ENCODE data around the gene ATP10B.

ATP10B gene

DNA sequence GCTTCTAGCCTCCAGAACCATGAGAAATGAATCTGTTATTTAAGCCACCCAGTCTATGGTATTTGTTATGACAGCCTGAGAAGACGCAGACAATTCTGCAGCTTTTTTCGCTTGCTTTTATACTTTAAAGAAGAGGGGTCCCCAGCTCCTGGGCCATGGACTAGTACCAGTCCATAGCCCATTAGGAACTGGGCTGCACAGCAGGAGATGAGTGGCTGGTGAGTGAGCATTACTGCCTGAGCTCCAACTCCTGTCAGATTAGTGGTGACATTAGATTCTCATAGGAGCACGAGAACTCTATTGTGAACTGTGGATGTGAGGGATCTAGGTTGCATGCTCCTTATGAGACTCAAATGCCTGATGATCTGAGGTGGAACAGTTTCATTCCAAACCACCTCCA, 278.7 kb downstream of the ATP10B start:
- Histone ChIP-seq H3K9me3 (ENCODE audit: insufficient read depth, low read length) (no peaks in the 10 kb centered on the region), H3K4me1 (ENCODE audit: insufficient read depth, insufficient read length) (no peaks in the 10 kb centered on the region), H3K9ac (ENCODE audit: insufficient read length, low read depth) (no peak overlapping the region), H3K4me3 (ENCODE audit: insufficient read length, low read depth) (no peak overlapping the region), H3K36me3 (ENCODE audit: insufficient read depth, insufficient read length, low read length) (no peaks in the 10 kb centered on the region), H3K27me3 (ENCODE audit: insufficient read depth, insufficient read length) (no peaks in the 10 kb centered on the region)
- DNase-seq (ENCODE audit: low read depth, low spot score) = no peak
- TF ChIP-seq YY1 (IDR thresholded peaks at IDR 0.05; ENCODE audit: insufficient read depth, insufficient read length) = no peak
- TF ChIP-seq ZNF274 (IDR thresholded peaks at IDR 0.05; ENCODE audit: low read depth, low read length) = no peak
- TF ChIP-seq SUZ12 (IDR thresholded peaks at IDR 0.05; ENCODE audit: extremely low read depth, insufficient read depth, insufficient read length) = no peak

DNA sequence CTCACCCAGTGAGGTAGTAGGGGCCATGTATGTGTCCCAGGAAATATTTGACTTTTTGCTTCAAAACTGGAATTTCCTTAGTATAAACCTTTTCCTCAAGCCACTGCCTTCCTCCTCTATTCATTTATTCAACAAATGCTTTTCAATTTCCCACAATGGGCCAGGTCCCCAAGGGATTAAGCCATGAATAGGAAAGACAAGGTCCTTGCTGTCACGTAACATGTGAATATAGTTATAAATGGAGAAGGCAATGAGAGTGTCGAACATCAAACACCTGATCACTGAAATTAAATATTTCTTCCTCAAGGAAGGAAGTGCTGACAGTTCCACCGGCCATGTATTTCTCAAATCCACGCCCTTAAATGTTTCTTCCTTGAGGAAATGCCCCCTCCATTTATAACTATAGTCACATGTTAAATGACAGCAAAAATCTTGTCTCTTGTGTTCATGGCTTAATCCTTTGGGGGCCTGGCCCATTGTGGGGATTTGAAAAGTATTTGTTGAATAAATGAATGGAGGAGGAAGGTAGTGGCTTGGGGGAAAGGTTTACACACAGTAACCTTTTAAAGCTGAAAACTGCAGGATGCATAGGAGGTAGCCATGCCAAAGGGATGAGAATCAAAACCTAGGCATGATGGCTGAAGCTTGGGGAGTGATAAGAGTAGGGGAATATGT, 284.8 kb downstream of the ATP10B start:
- DNase-seq (ENCODE audit: low read depth, low spot score) = no peak
- no peaks in the 10 kb centered on the region for H3K9me3 ChIP-seq (ENCODE audit: insufficient read depth, low read length)
- no peak for TF ChIP-seq YY1 (IDR thresholded peaks at IDR 0.05; ENCODE audit: insufficient read depth, insufficient read length)
- no peak for TF ChIP-seq SUZ12 (IDR thresholded peaks at IDR 0.05; ENCODE audit: extremely low read depth, insufficient read depth, insufficient read length)
- TF ChIP-seq ZNF274 (IDR thresholded peaks at IDR 0.05; ENCODE audit: low read depth, low read length) = no peak
- H3K4me3 ChIP-seq (ENCODE audit: insufficient read length, low read depth) = no peak overlapping the region
- no peak overlapping the region for H3K9ac ChIP-seq (ENCODE audit: insufficient read length, low read depth)
- H3K36me3 ChIP-seq (ENCODE audit: insufficient read depth, insufficient read length, low read length) = no peaks in the 10 kb centered on the region
- no peaks in the 10 kb centered on the region for H3K4me1 ChIP-seq (ENCODE audit: insufficient read depth, insufficient read length)
- H3K27me3 ChIP-seq (ENCODE audit: insufficient read depth, insufficient read length) = no peaks in the 10 kb centered on the region

DNA sequence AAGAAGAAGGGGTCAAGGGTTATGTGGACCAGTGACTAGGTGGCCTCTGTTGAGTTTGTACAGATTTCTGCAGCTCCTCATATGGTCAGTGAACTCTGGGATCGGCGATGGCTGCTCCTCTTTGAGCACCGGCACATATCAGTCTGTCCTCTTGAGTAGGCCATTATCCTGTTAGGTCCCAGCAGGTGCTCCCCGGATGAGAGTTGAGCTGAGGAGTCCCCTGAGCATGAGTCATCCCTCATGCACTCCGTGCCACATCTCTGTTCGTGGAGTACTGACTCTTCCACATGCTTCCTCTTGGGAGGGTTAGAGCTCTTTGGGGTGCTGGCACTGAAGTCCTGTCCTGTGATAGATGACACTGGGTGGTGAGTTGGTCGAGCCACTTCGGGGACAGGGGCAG, 286.6 kb downstream of the ATP10B start:
- Histone ChIP-seq H3K27me3 (ENCODE audit: insufficient read depth, insufficient read length) (no peaks in the 10 kb centered on the region), H3K36me3 (ENCODE audit: insufficient read depth, insufficient read length, low read length) (no peaks in the 10 kb centered on the region), H3K9me3 (ENCODE audit: insufficient read depth, low read length) (no peaks in the 10 kb centered on the region), H3K4me1 (ENCODE audit: insufficient read depth, insufficient read length) (no peaks in the 10 kb centered on the region), H3K4me3 (ENCODE audit: insufficient read length, low read depth) (no peak overlapping the region), H3K9ac (ENCODE audit: insufficient read length, low read depth) (no peak overlapping the region)
- no peak for TF ChIP-seq YY1 (IDR thresholded peaks at IDR 0.05; ENCODE audit: insufficient read depth, insufficient read length)
- TF ChIP-seq SUZ12 (IDR thresholded peaks at IDR 0.05; ENCODE audit: extremely low read depth, insufficient read depth, insufficient read length) = no peak
- no peak for TF ChIP-seq ZNF274 (IDR thresholded peaks at IDR 0.05; ENCODE audit: low read depth, low read length)
- no peak for DNase-seq (ENCODE audit: low read depth, low spot score)

DNA sequence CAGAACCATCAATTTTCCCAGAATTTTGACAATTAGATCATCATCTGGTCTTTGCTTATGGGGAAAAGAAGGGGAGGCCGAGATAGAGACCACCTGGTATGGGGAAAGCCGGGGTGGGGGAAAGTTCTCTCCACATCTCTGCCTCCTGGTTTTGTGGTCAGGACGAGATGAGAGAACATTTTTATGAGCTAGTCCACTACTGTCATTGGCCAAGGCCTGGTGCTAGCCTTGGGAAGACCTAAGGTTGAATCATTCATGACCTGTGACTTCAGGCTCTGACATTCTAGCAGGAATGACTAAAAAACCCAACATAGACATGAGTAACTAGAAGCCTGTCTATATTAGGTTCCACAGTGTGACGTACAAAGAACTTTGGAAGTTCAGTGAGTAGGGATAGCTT, 295.2 kb downstream of the ATP10B start:
- DNase-seq (ENCODE audit: low read depth, low spot score) = no peak
- H3K9me3 ChIP-seq (ENCODE audit: insufficient read depth, low read length) = no peaks in the 10 kb centered on the region
- TF ChIP-seq YY1 (IDR thresholded peaks at IDR 0.05; ENCODE audit: insufficient read depth, insufficient read length) (no peak), ZNF274 (IDR thresholded peaks at IDR 0.05; ENCODE audit: low read depth, low read length) (no peak), SUZ12 (IDR thresholded peaks at IDR 0.05; ENCODE audit: extremely low read depth, insufficient read depth, insufficient read length) (no peak)
- H3K27me3 ChIP-seq (ENCODE audit: insufficient read depth, insufficient read length) = no peaks in the 10 kb centered on the region
- no peak overlapping the region for H3K9ac ChIP-seq (ENCODE audit: insufficient read length, low read depth)
- H3K4me1 ChIP-seq (ENCODE audit: insufficient read depth, insufficient read length) = no peaks in the 10 kb centered on the region
- no peak overlapping the region for H3K4me3 ChIP-seq (ENCODE audit: insufficient read length, low read depth)
- no peaks in the 10 kb centered on the region for H3K36me3 ChIP-seq (ENCODE audit: insufficient read depth, insufficient read length, low read length)

DNA sequence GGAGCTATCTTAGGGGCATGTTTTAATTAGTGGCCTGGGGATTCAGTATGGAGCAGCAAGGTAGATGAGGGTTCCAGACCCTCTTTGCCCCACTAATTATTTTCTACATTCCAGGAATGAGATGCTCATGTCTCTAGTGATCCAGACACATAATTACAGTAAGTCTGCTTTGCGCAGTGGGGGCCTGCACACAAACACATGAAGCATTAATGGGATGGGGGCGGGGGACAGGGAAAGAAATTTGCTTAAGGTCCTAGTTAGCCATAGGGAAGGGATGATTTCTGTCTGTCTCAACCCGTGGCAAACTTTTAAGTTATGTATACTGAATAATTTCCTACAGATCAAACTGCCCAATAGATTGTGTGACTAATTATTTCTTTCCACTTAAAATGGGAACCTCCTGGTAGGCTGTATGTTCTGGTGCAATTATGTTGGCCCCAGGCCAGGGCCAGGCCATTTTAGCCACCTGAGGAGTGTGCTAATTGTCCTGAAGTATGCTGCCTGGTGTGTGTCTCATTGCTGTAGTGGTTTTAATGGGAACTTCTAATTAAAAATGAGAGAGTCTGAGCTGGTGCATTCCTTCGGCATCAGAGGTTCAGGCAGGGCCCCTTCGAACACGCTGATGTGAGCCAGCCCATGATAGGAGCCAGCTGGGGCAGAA, 295.9 kb downstream of the ATP10B start:
- Histone ChIP-seq H3K9ac (ENCODE audit: insufficient read length, low read depth) (no peak overlapping the region), H3K9me3 (ENCODE audit: insufficient read depth, low read length) (no peaks in the 10 kb centered on the region), H3K27me3 (ENCODE audit: insufficient read depth, insufficient read length) (no peaks in the 10 kb centered on the region), H3K36me3 (ENCODE audit: insufficient read depth, insufficient read length, low read length) (no peaks in the 10 kb centered on the region), H3K4me3 (ENCODE audit: insufficient read length, low read depth) (no peak overlapping the region), H3K4me1 (ENCODE audit: insufficient read depth, insufficient read length) (no peaks in the 10 kb centered on the region)
- DNase-seq (ENCODE audit: low read depth, low spot score) = no peak
- TF ChIP-seq YY1 (IDR thresholded peaks at IDR 0.05; ENCODE audit: insufficient read depth, insufficient read length) (no peak), ZNF274 (IDR thresholded peaks at IDR 0.05; ENCODE audit: low read depth, low read length) (no peak), SUZ12 (IDR thresholded peaks at IDR 0.05; ENCODE audit: extremely low read depth, insufficient read depth, insufficient read length) (no peak)

DNA sequence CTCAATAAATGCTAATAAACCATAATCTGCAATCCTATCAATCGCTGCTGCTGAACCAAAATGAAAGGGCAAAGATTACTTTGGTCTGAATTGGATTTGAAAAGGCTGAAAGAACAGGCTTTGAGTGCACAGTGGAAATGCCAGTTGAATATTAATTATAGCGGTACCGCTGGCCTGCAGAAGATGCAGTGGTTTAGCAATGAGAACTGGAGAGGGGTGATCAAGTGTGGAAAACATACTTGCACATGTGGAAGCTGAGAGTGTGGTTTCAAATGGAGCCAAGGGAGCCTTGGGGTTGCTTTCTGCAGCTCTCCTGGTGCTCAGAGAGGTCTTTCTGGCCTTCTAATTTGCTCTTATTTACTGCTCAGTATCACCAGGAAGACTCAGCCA, 296.4 kb downstream of the ATP10B start:
- Histone ChIP-seq H3K36me3 (ENCODE audit: insufficient read depth, insufficient read length, low read length) (no peaks in the 10 kb centered on the region), H3K9ac (ENCODE audit: insufficient read length, low read depth) (no peak overlapping the region), H3K4me1 (ENCODE audit: insufficient read depth, insufficient read length) (no peaks in the 10 kb centered on the region), H3K9me3 (ENCODE audit: insufficient read depth, low read length) (no peaks in the 10 kb centered on the region), H3K27me3 (ENCODE audit: insufficient read depth, insufficient read length) (no peaks in the 10 kb centered on the region), H3K4me3 (ENCODE audit: insufficient read length, low read depth) (no peak overlapping the region)
- DNase-seq (ENCODE audit: low read depth, low spot score) = no peak
- no peak for TF ChIP-seq SUZ12 (IDR thresholded peaks at IDR 0.05; ENCODE audit: extremely low read depth, insufficient read depth, insufficient read length)
- TF ChIP-seq ZNF274 (IDR thresholded peaks at IDR 0.05; ENCODE audit: low read depth, low read length) = no peak
- TF ChIP-seq YY1 (IDR thresholded peaks at IDR 0.05; ENCODE audit: insufficient read depth, insufficient read length) = no peak

DNA sequence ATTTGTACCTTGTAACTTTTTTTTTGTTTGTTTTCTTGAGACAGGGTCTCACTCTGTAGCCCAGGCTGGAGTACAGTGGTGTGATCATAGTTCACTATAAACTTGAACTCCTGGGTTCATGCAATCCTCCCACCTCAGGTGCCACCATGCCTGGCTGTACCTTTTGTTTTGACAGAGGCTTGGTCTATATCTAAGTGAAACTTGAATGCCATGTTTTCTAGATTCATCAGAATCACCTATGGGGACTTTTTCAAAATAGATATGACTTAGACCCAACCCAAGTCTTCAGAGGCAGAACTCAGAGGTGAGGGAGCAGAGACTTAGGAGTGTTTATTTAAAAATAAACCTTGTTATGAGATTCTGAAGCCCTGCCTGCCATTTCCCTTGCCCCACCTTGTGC, 301.9 kb downstream of the ATP10B start:
- no peaks in the 10 kb centered on the region for H3K4me1 ChIP-seq (ENCODE audit: insufficient read depth, insufficient read length)
- no peaks in the 10 kb centered on the region for H3K27me3 ChIP-seq (ENCODE audit: insufficient read depth, insufficient read length)
- no peak for TF ChIP-seq SUZ12 (IDR thresholded peaks at IDR 0.05; ENCODE audit: extremely low read depth, insufficient read depth, insufficient read length)
- no peak for TF ChIP-seq ZNF274 (IDR thresholded peaks at IDR 0.05; ENCODE audit: low read depth, low read length)
- TF ChIP-seq YY1 (IDR thresholded peaks at IDR 0.05; ENCODE audit: insufficient read depth, insufficient read length) = no peak
- no peak for DNase-seq (ENCODE audit: low read depth, low spot score)
- H3K4me3 ChIP-seq (ENCODE audit: insufficient read length, low read depth) = no peak overlapping the region
- H3K9me3 ChIP-seq (ENCODE audit: insufficient read depth, low read length) = no peaks in the 10 kb centered on the region
- H3K36me3 ChIP-seq (ENCODE audit: insufficient read depth, insufficient read length, low read length) = no peaks in the 10 kb centered on the region
- no peak overlapping the region for H3K9ac ChIP-seq (ENCODE audit: insufficient read length, low read depth)
